Body of pancreas (tissue), 4 donors: Measurements from ENCODE around the gene DRAM1.

Experiments used
- POLR2A ChIP-seq, 3 donors: fragments of 450-650 bp; IDR thresholded peaks; one replicate each; pipeline ENCODE4 v1.6.1; 2016; ENCODE audit warnings: antibody characterized with exemption in 3 of 3, mild to moderate bottlenecking in 2 of 3
- TF ChIP-seq, protein P1 (sequence below), 7 experiments: fragments of 450-650 bp in 4 of 7; fragments of 200-600 bp in 3 of 7; sonication (generic) in 3 of 7; IDR thresholded peaks; one replicate each; pipeline ENCODE4 v1.5.1; 2016 to 2019; ENCODE audit warnings: antibody characterized with exemption in 7 of 7

DNA sequence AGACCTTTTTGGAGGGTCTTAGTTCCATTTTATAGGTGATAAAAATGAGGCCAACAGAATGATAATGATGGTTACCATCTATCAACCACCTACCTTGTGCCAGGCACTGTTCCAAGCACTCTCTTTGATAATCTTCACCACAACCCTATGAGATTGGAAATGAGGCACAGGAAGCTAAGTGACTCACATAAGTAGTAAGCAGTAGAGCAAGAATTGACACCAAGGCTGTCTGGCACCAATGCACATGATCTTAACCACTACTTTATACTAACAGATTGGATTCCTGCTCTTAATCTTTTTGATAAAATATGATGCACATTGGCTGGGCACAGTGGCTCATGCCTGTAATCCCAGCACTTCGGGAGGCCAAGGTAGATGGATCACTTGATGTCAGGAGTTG is 91.4 kb downstream of the DRAM1 start:
- TF ChIP-seq, protein P1, sequence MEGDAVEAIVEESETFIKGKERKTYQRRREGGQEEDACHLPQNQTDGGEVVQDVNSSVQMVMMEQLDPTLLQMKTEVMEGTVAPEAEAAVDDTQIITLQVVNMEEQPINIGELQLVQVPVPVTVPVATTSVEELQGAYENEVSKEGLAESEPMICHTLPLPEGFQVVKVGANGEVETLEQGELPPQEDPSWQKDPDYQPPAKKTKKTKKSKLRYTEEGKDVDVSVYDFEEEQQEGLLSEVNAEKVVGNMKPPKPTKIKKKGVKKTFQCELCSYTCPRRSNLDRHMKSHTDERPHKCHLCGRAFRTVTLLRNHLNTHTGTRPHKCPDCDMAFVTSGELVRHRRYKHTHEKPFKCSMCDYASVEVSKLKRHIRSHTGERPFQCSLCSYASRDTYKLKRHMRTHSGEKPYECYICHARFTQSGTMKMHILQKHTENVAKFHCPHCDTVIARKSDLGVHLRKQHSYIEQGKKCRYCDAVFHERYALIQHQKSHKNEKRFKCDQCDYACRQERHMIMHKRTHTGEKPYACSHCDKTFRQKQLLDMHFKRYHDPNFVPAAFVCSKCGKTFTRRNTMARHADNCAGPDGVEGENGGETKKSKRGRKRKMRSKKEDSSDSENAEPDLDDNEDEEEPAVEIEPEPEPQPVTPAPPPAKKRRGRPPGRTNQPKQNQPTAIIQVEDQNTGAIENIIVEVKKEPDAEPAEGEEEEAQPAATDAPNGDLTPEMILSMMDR (IDR thresholded peaks at IDR 0.05), result no peak
- TF ChIP-seq POLR2A (IDR thresholded peaks at IDR 0.05), result no peak
